Dendritic cell treated with granulocyte-macrophage colony-stimulating factor and Interleukin-4, amounts not matched to agents 40 ng/mL and 50 ng/mL, for 4 days (primary cell): Measurements from ENCODE around the gene HES6.

Source experiments
- H3K27ac Mint-ChIP-seq: one replicate; pipeline ENCODE4 v1.8.0; 2022; ENCODE audit warnings: mild to moderate bottlenecking, mixed read lengths
- H3K27me3 Mint-ChIP-seq: one replicate; pipeline ENCODE4 v1.8.0; 2022; ENCODE audit warnings: mild to moderate bottlenecking, mixed read lengths
- H3K36me3 Mint-ChIP-seq: one replicate; pipeline ENCODE4 v1.8.0; 2022; ENCODE audit warnings: low read depth, mixed read lengths
- H3K4me1 Mint-ChIP-seq: one replicate; pipeline ENCODE4 v1.8.0; 2022; ENCODE audit warnings: low read depth, mixed read lengths
- H3K4me3 Mint-ChIP-seq: one replicate; pipeline ENCODE4 v1.8.0; 2022; ENCODE audit warnings: mild to moderate bottlenecking, moderate library complexity, mixed read lengths
- H3K9me3 Mint-ChIP-seq: one replicate; pipeline ENCODE4 v1.8.0; 2022; ENCODE audit warnings: mixed read lengths
- intact Hi-C: fragments of 100-400 bp; cut with micrococcal nuclease; formaldehyde crosslinking; loops from one replicate; pipeline ENCODE4 v1.15.0; 2022

Gene HES6

GRCh38 chr2:238238766-238239542 lies 884 bp downstream of the HES6 start:
- H3K27me3 Mint-ChIP-seq: peaks cover 71% of the 10 kb centered on the region
- H3K4me3 Mint-ChIP-seq: peak overlapping the region; percentile 65
- H3K27ac Mint-ChIP-seq: no peak overlapping the region
- no peaks in the 10 kb centered on the region for H3K36me3 Mint-ChIP-seq
- intact Hi-C loops: loop anchor here (5.0 kb wide), 1 partner anchor 37 kb away; the partner anchor contains the start of gene ILKAP
- H3K9me3 Mint-ChIP-seq: no peaks in the 10 kb centered on the region
- H3K4me1 Mint-ChIP-seq: peaks cover 24% of the 10 kb centered on the region

- no peak overlapping the region for H3K27ac Mint-ChIP-seq
- H3K4me1 Mint-ChIP-seq: peaks cover 24% of the 10 kb centered on the region
- intact Hi-C loops: loop anchor here (5.0 kb wide), 1 partner anchor 36 kb away; the partner anchor contains the start of gene ILKAP
- H3K36me3 Mint-ChIP-seq: no peaks in the 10 kb centered on the region
- peaks cover 75% of the 10 kb centered on the region for H3K27me3 Mint-ChIP-seq
- H3K4me3 Mint-ChIP-seq: no peak overlapping the region
- no peaks in the 10 kb centered on the region for H3K9me3 Mint-ChIP-seq
These were observed 1.5 kb downstream of the HES6 start for GRCh38 chr2:238238311-238238765.

- Mint-ChIP-seq H3K9me3 (no peaks in the 10 kb centered on the region), H3K4me1 (peaks cover 24% of the 10 kb centered on the region), H3K4me3 (no peak overlapping the region), H3K36me3 (no peaks in the 10 kb centered on the region), H3K27me3 (peaks cover 76% of the 10 kb centered on the region), H3K27ac (no peak overlapping the region)
- intact Hi-C loops: loop anchor here (5.0 kb wide), 1 partner anchor 35 kb away; the partner anchor contains the start of gene ILKAP
These were observed 2.3 kb downstream of the HES6 start for GRCh38 chr2:238237431-238238135.

- no peak overlapping the region for H3K4me3 Mint-ChIP-seq
- peaks cover 76% of the 10 kb centered on the region for H3K27me3 Mint-ChIP-seq
- intact Hi-C loops: loop anchor here (5.0 kb wide), 1 partner anchor 34 kb away; the partner anchor contains the start of gene ILKAP
- no peaks in the 10 kb centered on the region for H3K36me3 Mint-ChIP-seq
- H3K27ac Mint-ChIP-seq: no peak overlapping the region
- H3K4me1 Mint-ChIP-seq: peaks cover 24% of the 10 kb centered on the region
- H3K9me3 Mint-ChIP-seq: no peaks in the 10 kb centered on the region
These were observed 3.3 kb downstream of the HES6 start for GRCh38 chr2:238236571-238236970.

- Mint-ChIP-seq H3K27me3 (peaks cover 77% of the 10 kb centered on the region), H3K4me3 (no peak overlapping the region), H3K4me1 (peaks cover 24% of the 10 kb centered on the region), H3K36me3 (no peaks in the 10 kb centered on the region), H3K27ac (no peak overlapping the region), H3K9me3 (no peaks in the 10 kb centered on the region)
- intact Hi-C loops: loop anchor here (5.0 kb wide), 1 partner anchor 34 kb away; the partner anchor contains the start of gene ILKAP
These were observed 4.0 kb downstream of the HES6 start for GRCh38 chr2:238235856-238236255.

- H3K4me1 Mint-ChIP-seq: peaks cover 27% of the 10 kb centered on the region
- H3K27ac Mint-ChIP-seq: no peak overlapping the region
- H3K27me3 Mint-ChIP-seq: peaks cover 78% of the 10 kb centered on the region
- intact Hi-C loops: loop anchor here (5.0 kb wide), 1 partner anchor 33 kb away; the partner anchor contains the start of gene ILKAP
- H3K9me3 Mint-ChIP-seq: no peaks in the 10 kb centered on the region
- H3K36me3 Mint-ChIP-seq: no peaks in the 10 kb centered on the region
- no peak overlapping the region for H3K4me3 Mint-ChIP-seq
These were observed 4.5 kb downstream of the HES6 start for GRCh38 chr2:238235331-238235732.

- Mint-ChIP-seq H3K9me3 (no peaks in the 10 kb centered on the region), H3K27ac (no peak overlapping the region), H3K4me3 (no peak overlapping the region), H3K27me3 (peaks cover 83% of the 10 kb centered on the region), H3K4me1 (peaks cover 26% of the 10 kb centered on the region), H3K36me3 (peaks cover 11% of the 10 kb centered on the region)
- intact Hi-C loops: no loop called here
These were observed 6.2 kb downstream of the HES6 start for GRCh38 chr2:238233625-238234024.

GRCh38 chr2:238231809-238232208 lies 8.0 kb downstream of the HES6 start:
- Mint-ChIP-seq H3K27ac (peak overlapping the region; percentile 69), H3K4me3 (no peak overlapping the region), H3K4me1 (peaks cover 41% of the 10 kb centered on the region), H3K36me3 (peaks cover 14% of the 10 kb centered on the region), H3K27me3 (peaks cover 78% of the 10 kb centered on the region), H3K9me3 (no peaks in the 10 kb centered on the region)
- intact Hi-C loops: no loop called here

GRCh38 chr2:238231251-238231793 lies 8.5 kb downstream of the HES6 start:
- Mint-ChIP-seq H3K27me3 (peaks cover 75% of the 10 kb centered on the region), H3K36me3 (peaks cover 19% of the 10 kb centered on the region), H3K27ac (peak overlapping the region; percentile 69), H3K4me3 (peak overlapping the region; percentile 82), H3K9me3 (no peaks in the 10 kb centered on the region), H3K4me1 (peaks cover 46% of the 10 kb centered on the region)
- intact Hi-C loops: no loop called here

- Mint-ChIP-seq H3K27ac (no peak overlapping the region), H3K4me3 (peak overlapping the region; percentile 82), H3K27me3 (peaks cover 69% of the 10 kb centered on the region), H3K9me3 (no peaks in the 10 kb centered on the region), H3K4me1 (peaks cover 47% of the 10 kb centered on the region), H3K36me3 (peaks cover 25% of the 10 kb centered on the region)
- intact Hi-C loops: no loop called here
These were observed 9.1 kb downstream of the HES6 start for GRCh38 chr2:238230699-238231098.

- Mint-ChIP-seq H3K36me3 (peaks cover 43% of the 10 kb centered on the region), H3K4me3 (no peak overlapping the region), H3K27me3 (peaks cover 56% of the 10 kb centered on the region), H3K9me3 (no peaks in the 10 kb centered on the region), H3K4me1 (peaks cover 39% of the 10 kb centered on the region), H3K27ac (no peak overlapping the region)
- intact Hi-C loops: no loop called here
These were observed 11.1 kb downstream of the HES6 start for GRCh38 chr2:238228700-238229099.

GRCh38 chr2:238227587-238228032 lies 12.2 kb downstream of the HES6 start:
- intact Hi-C loops: no loop called here
- H3K27ac Mint-ChIP-seq: no peak overlapping the region
- peaks cover 39% of the 10 kb centered on the region for H3K4me1 Mint-ChIP-seq
- H3K27me3 Mint-ChIP-seq: peaks cover 49% of the 10 kb centered on the region
- no peak overlapping the region for H3K4me3 Mint-ChIP-seq
- no peaks in the 10 kb centered on the region for H3K9me3 Mint-ChIP-seq
- H3K36me3 Mint-ChIP-seq: peaks cover 43% of the 10 kb centered on the region

- Mint-ChIP-seq H3K4me3 (no peak overlapping the region), H3K9me3 (no peaks in the 10 kb centered on the region), H3K4me1 (peaks cover 39% of the 10 kb centered on the region), H3K27ac (peak overlapping the region; percentile 66), H3K36me3 (peaks cover 43% of the 10 kb centered on the region), H3K27me3 (peaks cover 42% of the 10 kb centered on the region)
- intact Hi-C loops: no loop called here
These were observed 12.9 kb downstream of the HES6 start for GRCh38 chr2:238226698-238227586.
